ENCODE data around the gene LRRC4.

DNA sequence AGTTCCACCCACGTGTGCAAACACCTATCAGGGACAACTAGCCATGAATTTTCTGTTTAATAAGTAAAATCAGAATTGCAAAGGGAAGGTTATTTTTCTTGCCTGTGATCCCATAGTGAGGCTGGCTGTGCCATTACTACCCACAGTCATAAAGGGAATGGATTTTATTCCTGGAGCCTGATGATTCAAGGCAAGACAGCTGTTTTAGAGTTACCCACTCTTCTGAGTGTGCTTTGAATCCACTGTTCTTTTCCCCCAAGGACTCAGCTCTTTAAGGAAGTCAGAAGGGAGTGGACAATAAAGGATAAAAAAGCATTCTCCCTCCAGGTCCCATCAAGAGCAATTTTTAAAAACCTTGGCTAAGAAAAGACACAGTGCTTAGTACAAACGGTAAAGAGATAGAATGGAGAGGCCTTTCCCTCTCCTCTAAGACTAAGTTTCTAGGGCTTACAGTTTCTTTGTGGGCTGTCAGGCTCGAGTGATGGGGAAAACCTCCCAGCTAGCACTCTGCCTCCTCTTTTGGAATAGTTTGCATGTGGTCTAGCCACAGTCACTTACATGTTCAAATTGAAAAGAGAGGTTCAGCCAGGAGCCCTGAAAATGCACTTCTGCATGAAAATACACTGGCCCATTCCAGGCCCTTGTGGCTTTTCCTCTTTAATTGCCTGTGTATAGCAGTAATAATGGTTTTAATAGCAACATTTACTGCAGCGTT is 5.1 kb upstream of the LRRC4 start:
- TF ChIP-seq GATA2 (IDR thresholded peaks at IDR 0.05; ENCODE audit: low read depth, low read length): no peak
- no peak for TF ChIP-seq GATA3 (IDR thresholded peaks at IDR 0.05; ENCODE audit: low read depth, low read length)
